Measurements from ENCODE around the gene ARHGEF28.

Gene ARHGEF28

DNA sequence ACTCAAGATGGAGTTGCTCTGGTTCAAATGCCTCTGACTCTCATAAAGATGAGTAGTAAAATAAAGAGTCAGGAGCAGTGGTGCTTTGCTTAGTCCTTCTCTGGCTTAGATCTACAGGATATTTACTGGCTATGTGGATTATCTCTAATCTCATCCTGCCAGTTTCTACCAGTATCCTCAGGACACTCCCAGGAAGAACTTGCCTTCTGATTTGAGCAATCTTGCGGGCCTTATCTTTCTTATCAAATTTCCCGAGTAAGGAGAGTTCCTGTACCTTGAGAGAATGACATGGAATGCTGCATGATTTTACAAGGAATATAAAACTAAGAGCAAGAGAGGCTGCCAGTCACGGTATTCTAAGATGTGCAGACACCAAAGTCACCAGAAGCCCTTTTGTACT, 364.0 kb downstream of the ARHGEF28 start:
- TF ChIP-seq ZNF274 (IDR thresholded peaks at IDR 0.05; ENCODE audit: low read depth, low read length), result no peak

More for the DNA sequence above, 364.0 kb downstream of the ARHGEF28 start:
- H3K4me3 ChIP-seq (ENCODE audit: low read length), result no peak overlapping the region

Data from GM08714 (cell line).